GM21717 (cell line): Measurements from ENCODE around the gene HS3ST3A1.

Experiments used
- ATAC-seq: cut with Tn5 transposase; IDR thresholded peaks from one replicate; pipeline ENCODE4 v1.9.1; 2021; ENCODE audit warnings: mild to moderate bottlenecking, moderate library complexity; ENCODE audit not compliant: unreplicated experiment

The HS3ST3A1 gene

GRCh38 chr17:13541032-13541480, 60.7 kb downstream of the HS3ST3A1 start:
- ATAC-seq: no peak

GRCh38 chr17:13540546-13540945, 61.2 kb downstream of the HS3ST3A1 start:
- no peak for ATAC-seq

- no peak for ATAC-seq
Measured at GRCh38 chr17:13539421-13539820, 62.3 kb downstream of the HS3ST3A1 start.

GRCh38 chr17:13538841-13539411, 62.8 kb downstream of the HS3ST3A1 start:
- ATAC-seq: no peak

- no peak for ATAC-seq
Measured at GRCh38 chr17:13537871-13538643, 63.7 kb downstream of the HS3ST3A1 start.

- no peak for ATAC-seq
Measured at GRCh38 chr17:13537167-13537731, 64.5 kb downstream of the HS3ST3A1 start.

- ATAC-seq: no peak
Measured at GRCh38 chr17:13534946-13535345, 66.8 kb downstream of the HS3ST3A1 start.

GRCh38 chr17:13531721-13532120, 70.0 kb downstream of the HS3ST3A1 start:
- no peak for ATAC-seq

GRCh38 chr17:13525876-13526275, 75.9 kb downstream of the HS3ST3A1 start:
- ATAC-seq: no peak

- no peak for ATAC-seq
Measured at GRCh38 chr17:13523164-13523563, 78.6 kb downstream of the HS3ST3A1 start.

- no peak for ATAC-seq
Measured at GRCh38 chr17:13522749-13523148, 79.0 kb downstream of the HS3ST3A1 start.

- ATAC-seq: no peak
Measured at GRCh38 chr17:13521784-13522183, 79.9 kb downstream of the HS3ST3A1 start.

GRCh38 chr17:13520899-13521572, 80.7 kb downstream of the HS3ST3A1 start:
- no peak for ATAC-seq

GRCh38 chr17:13518261-13519000, 83.3 kb downstream of the HS3ST3A1 start:
- ATAC-seq: no peak

GRCh38 chr17:13513039-13513405, 88.7 kb downstream of the HS3ST3A1 start:
- ATAC-seq: no peak

- no peak for ATAC-seq
Measured at GRCh38 chr17:13510062-13510461, 91.7 kb downstream of the HS3ST3A1 start.

- ATAC-seq: no peak
Measured at GRCh38 chr17:13509527-13509926, 92.2 kb downstream of the HS3ST3A1 start.

GRCh38 chr17:13508896-13509295, 92.8 kb downstream of the HS3ST3A1 start:
- no peak for ATAC-seq

- no peak for ATAC-seq
Measured at GRCh38 chr17:13503526-13503925, 98.2 kb downstream of the HS3ST3A1 start.

GRCh38 chr17:13502263-13502662, 99.5 kb downstream of the HS3ST3A1 start:
- ATAC-seq: no peak

GRCh38 chr17:13500947-13501346, 100.8 kb downstream of the HS3ST3A1 start:
- no peak for ATAC-seq
